ENCODE data around the gene LPIN1. TPM values are rescaled to one million over a fixed set of nuclear protein-coding genes. Genes with fewer than 3 reads are reported as not detected.

Gene LPIN1
- total RNA-seq, 1 experiment from 2014 or later = 13.9 TPM

DNA sequence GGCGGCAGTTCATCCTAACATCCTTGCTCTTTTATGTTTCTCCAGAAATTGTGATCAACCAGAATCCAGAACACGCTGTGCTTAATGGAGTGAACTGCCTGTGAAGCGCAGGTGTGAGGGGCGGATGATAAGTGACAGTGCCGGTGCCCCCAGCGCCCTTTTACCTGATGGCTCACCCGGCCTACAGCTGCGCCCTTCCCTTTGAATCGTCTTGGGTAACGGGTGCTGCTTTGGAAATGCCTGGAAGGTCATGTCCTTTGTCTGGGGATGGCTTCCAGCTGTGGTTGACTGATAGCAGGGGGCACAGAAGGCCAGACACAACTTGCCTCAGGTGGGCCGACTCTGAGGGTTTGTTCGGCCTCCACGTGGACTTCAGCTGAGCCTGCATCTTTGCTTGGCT is 119.4 kb downstream of the LPIN1 start (continued):
- TF ChIP-seq STAT6 (CRISPR knock-in tag; conservative IDR thresholded peaks at IDR 0.05; ENCODE audit: low read depth) (no peak), JUN (CRISPR knock-in tag; IDR thresholded peaks at IDR 0.05) (no peak), HMGXB4 (CRISPR knock-in tag; IDR thresholded peaks at IDR 0.05) (no peak), E2F4 (CRISPR knock-in tag; IDR thresholded peaks at IDR 0.05; ENCODE audit: borderline replicate concordance, low read depth) (no peak), TEAD1 (CRISPR knock-in tag; IDR thresholded peaks at IDR 0.05) (no peak), CBFB (CRISPR knock-in tag; IDR thresholded peaks at IDR 0.05; ENCODE audit: low read depth) (no peak), ZNF263 (CRISPR knock-in tag; IDR thresholded peaks at IDR 0.05; ENCODE audit: low read depth) (no peak)

GRCh38 chr2:11866358-11867335 is 120.2 kb downstream of the LPIN1 start:
- Mint-ChIP-seq H3K27ac (no peak overlapping the region), H3K36me3 (peaks cover 5% of the 10 kb centered on the region; the same call in 1 of the 2 replicates), H3K4me3 (no peak overlapping the region), H3K4me1 (peaks cover 49% of the 10 kb centered on the region), H3K9me3 (peaks cover 13% of the 10 kb centered on the region), H3K27me3 (ENCODE audit: low read depth) (no peaks in the 10 kb centered on the region)
- DNase-seq (ENCODE audit: low spot score) = no peak
- ATAC-seq = no peak
- ChIA-PET CTCF (no interaction called here), POLR2A (no interaction called here)
- TF ChIP-seq, protein P1, sequence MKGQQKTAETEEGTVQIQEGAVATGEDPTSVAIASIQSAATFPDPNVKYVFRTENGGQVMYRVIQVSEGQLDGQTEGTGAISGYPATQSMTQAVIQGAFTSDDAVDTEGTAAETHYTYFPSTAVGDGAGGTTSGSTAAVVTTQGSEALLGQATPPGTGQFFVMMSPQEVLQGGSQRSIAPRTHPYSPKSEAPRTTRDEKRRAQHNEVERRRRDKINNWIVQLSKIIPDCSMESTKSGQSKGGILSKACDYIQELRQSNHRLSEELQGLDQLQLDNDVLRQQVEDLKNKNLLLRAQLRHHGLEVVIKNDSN (CRISPR knock-in tag; IDR thresholded peaks at IDR 0.05) = no peak
- TF ChIP-seq ZMAT4 (CRISPR knock-in tag; IDR thresholded peaks at IDR 0.05) (no peak), FOXK1 (CRISPR knock-in tag; IDR thresholded peaks at IDR 0.05) (no peak), NR1H2 (CRISPR knock-in tag; IDR thresholded peaks at IDR 0.05) (no peak), ATF1 (CRISPR knock-in tag; IDR thresholded peaks at IDR 0.05) (no peak), AFF4 (CRISPR knock-in tag; IDR thresholded peaks at IDR 0.05; ENCODE audit: borderline replicate concordance) (no peak), MYBL2 (CRISPR knock-in tag; IDR thresholded peaks at IDR 0.05) (no peak), ZNF671 (CRISPR knock-in tag; IDR thresholded peaks at IDR 0.05) (no peak), ZNF281 (CRISPR knock-in tag; IDR thresholded peaks at IDR 0.05) (no peak), ZNF396 (CRISPR knock-in tag; IDR thresholded peaks at IDR 0.05; ENCODE audit: borderline replicate concordance) (no peak)
- TF ChIP-seq, protein P2, sequence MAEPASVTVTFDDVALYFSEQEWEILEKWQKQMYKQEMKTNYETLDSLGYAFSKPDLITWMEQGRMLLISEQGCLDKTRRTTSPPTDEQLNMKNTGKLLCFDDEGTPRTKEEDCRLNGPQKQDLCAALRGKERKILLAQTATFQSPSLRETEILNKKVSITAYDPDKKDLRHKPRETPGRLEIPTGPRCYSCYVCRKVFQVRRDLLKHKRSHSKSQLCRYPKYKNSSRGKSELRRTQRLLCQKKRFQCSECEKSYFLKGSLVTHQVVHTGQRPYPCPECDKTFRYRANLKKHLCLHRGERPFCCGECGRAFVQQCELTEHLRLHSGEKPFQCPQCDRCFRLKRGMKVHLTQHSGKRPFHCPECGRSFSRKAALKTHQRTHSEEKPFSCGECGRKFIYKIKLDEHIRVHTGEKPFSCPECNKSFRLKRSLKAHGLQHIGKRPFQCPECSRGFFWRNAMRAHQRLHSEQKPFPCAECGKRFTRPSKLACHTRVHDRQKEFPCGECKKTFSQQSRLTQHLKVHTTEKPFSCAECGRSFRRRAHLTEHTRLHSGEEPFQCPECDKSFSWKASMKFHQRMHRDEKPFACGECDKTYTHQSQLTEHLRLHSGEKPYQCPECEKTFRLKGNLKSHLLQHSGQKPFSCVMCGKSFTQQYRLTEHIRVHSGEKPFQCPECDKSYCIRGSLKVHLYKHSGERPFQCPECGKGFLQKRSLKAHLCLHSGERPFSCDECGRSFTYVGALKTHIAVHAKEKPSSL (CRISPR knock-in tag; conservative IDR thresholded peaks at IDR 0.05) = no peak
